Mammary epithelial cell (primary cell): Measurements from ENCODE around the gene CCR5AS.

ENCODE experiments used
- EZH2 ChIP-seq: IDR thresholded peaks from 2 replicates; pipeline ENCODE4 v1.6.1; 2012; ENCODE audit warnings: low read length, inconsistent platforms, borderline replicate concordance
- TF ChIP-seq, protein P1 (sequence below), 2 donors: IDR thresholded peaks in 1 of 2; conservative IDR thresholded peaks in 1 of 2; 2 replicates each; pipeline ENCODE4 v1.5.1; 2011 to 2012; ENCODE audit warnings: inconsistent platforms in 2 of 2, low read length in 2 of 2, mild to moderate bottlenecking in 2 of 2, control low read depth in 1 of 2, low read depth in 1 of 2; ENCODE audit not compliant: insufficient read depth in 1 of 2; ENCODE audit errors: extremely low read depth in 1 of 2

DNA sequence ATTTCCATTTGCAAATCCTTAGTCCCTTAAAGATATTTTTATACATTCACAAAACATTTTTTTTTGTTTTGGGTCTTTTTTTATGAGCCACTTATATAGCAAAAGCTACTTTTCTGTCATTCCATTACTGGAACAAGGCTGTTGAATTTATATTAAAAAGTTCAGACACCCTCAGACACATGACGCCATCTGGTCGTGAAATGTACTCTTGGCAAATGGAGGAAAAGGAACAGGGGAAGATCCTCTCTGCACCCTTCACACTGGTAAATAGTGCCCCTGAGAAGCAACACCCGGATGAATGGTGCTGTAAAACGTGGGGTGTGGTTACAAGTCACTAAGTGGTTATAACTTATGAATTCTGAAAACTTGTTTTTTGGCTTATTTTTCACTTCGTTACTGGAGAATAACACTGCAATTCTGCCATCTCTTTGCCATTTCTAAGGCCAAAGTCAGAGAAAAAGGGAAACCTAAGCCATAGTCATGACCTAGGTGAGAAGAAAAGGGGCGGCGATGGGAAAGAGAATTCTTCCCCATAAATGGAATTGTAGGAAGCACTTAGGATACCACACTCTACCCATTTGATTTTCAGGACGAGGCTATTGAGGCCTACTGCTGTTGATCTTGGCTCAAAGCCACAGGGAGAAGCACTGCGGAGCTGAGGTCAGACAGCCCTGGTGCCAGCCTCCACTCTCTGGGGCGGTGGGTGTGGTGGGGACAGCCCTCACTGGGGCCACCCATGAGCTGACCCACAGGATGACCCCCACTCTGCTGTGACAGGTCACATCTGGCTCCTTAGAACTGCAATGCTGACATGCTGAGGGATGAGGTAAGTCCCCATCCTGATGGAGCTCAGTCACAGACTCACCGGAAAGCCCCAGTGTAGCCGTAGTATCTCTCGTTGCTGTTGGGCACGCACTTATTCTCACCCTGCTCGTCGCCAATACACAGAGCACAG is 36.0 kb upstream of the CCR5AS start:
- TF ChIP-seq, protein P1, sequence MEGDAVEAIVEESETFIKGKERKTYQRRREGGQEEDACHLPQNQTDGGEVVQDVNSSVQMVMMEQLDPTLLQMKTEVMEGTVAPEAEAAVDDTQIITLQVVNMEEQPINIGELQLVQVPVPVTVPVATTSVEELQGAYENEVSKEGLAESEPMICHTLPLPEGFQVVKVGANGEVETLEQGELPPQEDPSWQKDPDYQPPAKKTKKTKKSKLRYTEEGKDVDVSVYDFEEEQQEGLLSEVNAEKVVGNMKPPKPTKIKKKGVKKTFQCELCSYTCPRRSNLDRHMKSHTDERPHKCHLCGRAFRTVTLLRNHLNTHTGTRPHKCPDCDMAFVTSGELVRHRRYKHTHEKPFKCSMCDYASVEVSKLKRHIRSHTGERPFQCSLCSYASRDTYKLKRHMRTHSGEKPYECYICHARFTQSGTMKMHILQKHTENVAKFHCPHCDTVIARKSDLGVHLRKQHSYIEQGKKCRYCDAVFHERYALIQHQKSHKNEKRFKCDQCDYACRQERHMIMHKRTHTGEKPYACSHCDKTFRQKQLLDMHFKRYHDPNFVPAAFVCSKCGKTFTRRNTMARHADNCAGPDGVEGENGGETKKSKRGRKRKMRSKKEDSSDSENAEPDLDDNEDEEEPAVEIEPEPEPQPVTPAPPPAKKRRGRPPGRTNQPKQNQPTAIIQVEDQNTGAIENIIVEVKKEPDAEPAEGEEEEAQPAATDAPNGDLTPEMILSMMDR (conservative IDR thresholded peaks at IDR 0.05 in 1 of 2, IDR thresholded peaks at IDR 0.05 in 1 of 2; ENCODE audit: extremely low read depth in 1 of 2, insufficient read depth in 1 of 2, low read depth in 1 of 2, low read length in 2 of 2): no peak
- no peak for TF ChIP-seq EZH2
